ENCODE data around the gene NOL8.

The NOL8 gene

GRCh38 chr9:92315456-92315855 is 9.7 kb downstream of the NOL8 start:
- no peak for DNase-seq
- intact Hi-C loops (cut with DNase I) = no loop called here

- intact Hi-C loops (cut with DNase I) = no loop called here
- no peak for DNase-seq
Measured at GRCh38 chr9:92313624-92314012, 11.5 kb downstream of the NOL8 start.

- DNase-seq = no peak
- intact Hi-C loops (cut with DNase I) = no loop called here
Measured at GRCh38 chr9:92312887-92313623, 12.1 kb downstream of the NOL8 start.

GRCh38 chr9:92310562-92310961 is 14.6 kb downstream of the NOL8 start:
- intact Hi-C loops (cut with DNase I) = no loop called here
- no peak for DNase-seq

GRCh38 chr9:92308893-92309292 is 16.3 kb downstream of the NOL8 start:
- intact Hi-C loops (cut with DNase I) = loop anchor here (10.0 kb wide), 1 partner anchor 174 kb away; no protein-coding TSS in a partner anchor
- no peak for DNase-seq

- DNase-seq = no peak
- intact Hi-C loops (cut with DNase I) = loop anchor here (10.0 kb wide), 1 partner anchor 166 kb away; no protein-coding TSS in a partner anchor
Measured at GRCh38 chr9:92300936-92301335, 24.2 kb downstream of the NOL8 start.

GRCh38 chr9:92299116-92299515 is 26.0 kb downstream of the NOL8 start:
- DNase-seq = no peak
- intact Hi-C loops (cut with DNase I) = no loop called here

- intact Hi-C loops (cut with DNase I) = no loop called here
- no peak for DNase-seq
Measured at GRCh38 chr9:92298036-92298435, 27.1 kb downstream of the NOL8 start.

GRCh38 chr9:92297611-92298010 is 27.5 kb downstream of the NOL8 start:
- intact Hi-C loops (cut with DNase I) = no loop called here
- no peak for DNase-seq

- intact Hi-C loops (cut with DNase I) = no loop called here
- DNase-seq = no peak
Measured at GRCh38 chr9:92295827-92296258, 29.3 kb downstream of the NOL8 start.

- DNase-seq = no peak
- intact Hi-C loops (cut with DNase I) = no loop called here
Measured at GRCh38 chr9:92295240-92295790, 29.8 kb downstream of the NOL8 start.

GRCh38 chr9:92294297-92294676 is 30.9 kb downstream of the NOL8 start:
- intact Hi-C loops (cut with DNase I) = no loop called here
- DNase-seq = peak in 14 of 42 donors; percentile 3 to 45 (median 16)

- intact Hi-C loops (cut with DNase I) = no loop called here
- DNase-seq = peak; percentile 95 to 100 (median 99)
Measured at GRCh38 chr9:92293452-92294296, 31.5 kb downstream of the NOL8 start, which contains the start of gene IARS1. TSS of gene IARS1 (minus strand) at chr9:92293697. CDS start at chr9:92289419, 4,278 bp downstream.

GRCh38 chr9:92293075-92293354 is 32.1 kb downstream of the NOL8 start:
- no peak for DNase-seq
- intact Hi-C loops (cut with DNase I) = no loop called here

GRCh38 chr9:92292338-92293074 is 32.6 kb downstream of the NOL8 start:
- no peak for DNase-seq
- intact Hi-C loops (cut with DNase I) = no loop called here

GRCh38 chr9:92291577-92291976 is 33.6 kb downstream of the NOL8 start:
- intact Hi-C loops (cut with DNase I) = no loop called here
- no peak for DNase-seq

GRCh38 chr9:92290785-92291429 is 34.2 kb downstream of the NOL8 start:
- intact Hi-C loops (cut with DNase I) = no loop called here
- DNase-seq = no peak

- intact Hi-C loops (cut with DNase I) = no loop called here
- no peak for DNase-seq
Measured at GRCh38 chr9:92289708-92290390, 35.3 kb downstream of the NOL8 start.

- no peak for DNase-seq
- intact Hi-C loops (cut with DNase I) = no loop called here
Measured at GRCh38 chr9:92279302-92279701, 45.8 kb downstream of the NOL8 start.

Measured in head of caudate nucleus (tissue), 42 donors.